Brain microvascular endothelial cell (primary cell): ENCODE results near the gene ALAD.
"Not testable (repeated sequence)": the region's sequence is repeated elsewhere in the genome, so short reads cannot be mapped to it uniquely, and the experiment has no call there.

Source experiments
- DNase-seq: peaks from one replicate; pipeline ENCODE4 v3.0.0-alpha.2; 2020
- H3K27ac ChIP-seq: fragments of 250-450 bp; sonication (Bioruptor Pico); 2 replicates; pipeline ENCODE4 v1.5.1; 2020; ENCODE audit warnings: mild to moderate bottlenecking, moderate library complexity
- H3K27me3 ChIP-seq: fragments of 250-450 bp; sonication (Bioruptor Pico); replicated peaks from 2 replicates; pipeline ENCODE4 v1.5.1; 2020; ENCODE audit warnings: mild to moderate bottlenecking
- H3K36me3 ChIP-seq: fragments of 250-450 bp; sonication (Bioruptor Pico); replicated peaks from 2 replicates; pipeline ENCODE4 v1.5.1; 2020; ENCODE audit warnings: mild to moderate bottlenecking
- H3K4me3 ChIP-seq: 2 replicates; pipeline ENCODE4 v1.5.1; 2011; ENCODE audit warnings: low read depth, mild to moderate bottlenecking, control low read depth, low read length, moderate library complexity
- in situ Hi-C: cut with HindIII; loops from 2 replicates; pipeline ENCODE4 v1.10.0; 2017; ENCODE audit warnings: low sequenced_read_pairs, low pct_ligation_motif_present
- TF ChIP-seq, protein P1 (sequence below): IDR thresholded peaks from 2 replicates; pipeline ENCODE4 v1.5.1; 2011; ENCODE audit warnings: low read depth, mild to moderate bottlenecking, moderate library complexity, low read length, control low read depth, inconsistent platforms; ENCODE audit errors: missing control alignments

The ALAD gene

DNA sequence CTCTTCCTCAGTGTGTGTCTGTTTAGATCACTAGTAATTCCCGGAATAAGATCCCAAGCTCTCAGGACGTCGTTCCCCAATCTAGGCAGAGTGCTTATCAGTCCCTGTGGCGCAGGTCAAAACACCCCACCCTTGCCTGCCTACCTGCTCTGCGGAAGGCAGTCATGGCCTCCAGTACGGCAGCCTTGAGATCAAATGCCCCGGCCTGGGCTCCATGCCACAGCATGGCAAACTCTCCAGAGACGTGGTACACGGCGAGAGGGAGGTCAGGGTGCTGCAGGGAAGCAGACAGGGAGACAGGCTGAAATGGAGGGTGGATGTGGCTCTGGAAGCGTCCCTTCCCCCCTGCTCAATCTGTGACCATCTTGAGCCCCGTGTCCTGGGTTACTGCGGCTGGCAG is 12.3 kb downstream of the ALAD start:
- peaks cover 39% of the 10 kb centered on the region for H3K36me3 ChIP-seq
- in situ Hi-C loops, result no loop called here

GRCh38 chr9:113387560-113388230 is 13.4 kb downstream of the ALAD start:
- no peak overlapping the region for H3K27ac ChIP-seq
- H3K36me3 ChIP-seq, result peaks cover 39% of the 10 kb centered on the region
- no peaks in the 10 kb centered on the region for H3K27me3 ChIP-seq
- no peak for DNase-seq
- H3K4me3 ChIP-seq, result no peak overlapping the region
- TF ChIP-seq, protein P1, sequence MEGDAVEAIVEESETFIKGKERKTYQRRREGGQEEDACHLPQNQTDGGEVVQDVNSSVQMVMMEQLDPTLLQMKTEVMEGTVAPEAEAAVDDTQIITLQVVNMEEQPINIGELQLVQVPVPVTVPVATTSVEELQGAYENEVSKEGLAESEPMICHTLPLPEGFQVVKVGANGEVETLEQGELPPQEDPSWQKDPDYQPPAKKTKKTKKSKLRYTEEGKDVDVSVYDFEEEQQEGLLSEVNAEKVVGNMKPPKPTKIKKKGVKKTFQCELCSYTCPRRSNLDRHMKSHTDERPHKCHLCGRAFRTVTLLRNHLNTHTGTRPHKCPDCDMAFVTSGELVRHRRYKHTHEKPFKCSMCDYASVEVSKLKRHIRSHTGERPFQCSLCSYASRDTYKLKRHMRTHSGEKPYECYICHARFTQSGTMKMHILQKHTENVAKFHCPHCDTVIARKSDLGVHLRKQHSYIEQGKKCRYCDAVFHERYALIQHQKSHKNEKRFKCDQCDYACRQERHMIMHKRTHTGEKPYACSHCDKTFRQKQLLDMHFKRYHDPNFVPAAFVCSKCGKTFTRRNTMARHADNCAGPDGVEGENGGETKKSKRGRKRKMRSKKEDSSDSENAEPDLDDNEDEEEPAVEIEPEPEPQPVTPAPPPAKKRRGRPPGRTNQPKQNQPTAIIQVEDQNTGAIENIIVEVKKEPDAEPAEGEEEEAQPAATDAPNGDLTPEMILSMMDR, result no peak
- in situ Hi-C loops, result no loop called here

More for the DNA sequence above, 12.3 kb downstream of the ALAD start:
- Histone ChIP-seq H3K27ac (no peak overlapping the region), H3K27me3 (no peaks in the 10 kb centered on the region), H3K4me3 (no peak overlapping the region)
- TF ChIP-seq, protein P1, result no peak
- DNase-seq, result no peak

DNA sequence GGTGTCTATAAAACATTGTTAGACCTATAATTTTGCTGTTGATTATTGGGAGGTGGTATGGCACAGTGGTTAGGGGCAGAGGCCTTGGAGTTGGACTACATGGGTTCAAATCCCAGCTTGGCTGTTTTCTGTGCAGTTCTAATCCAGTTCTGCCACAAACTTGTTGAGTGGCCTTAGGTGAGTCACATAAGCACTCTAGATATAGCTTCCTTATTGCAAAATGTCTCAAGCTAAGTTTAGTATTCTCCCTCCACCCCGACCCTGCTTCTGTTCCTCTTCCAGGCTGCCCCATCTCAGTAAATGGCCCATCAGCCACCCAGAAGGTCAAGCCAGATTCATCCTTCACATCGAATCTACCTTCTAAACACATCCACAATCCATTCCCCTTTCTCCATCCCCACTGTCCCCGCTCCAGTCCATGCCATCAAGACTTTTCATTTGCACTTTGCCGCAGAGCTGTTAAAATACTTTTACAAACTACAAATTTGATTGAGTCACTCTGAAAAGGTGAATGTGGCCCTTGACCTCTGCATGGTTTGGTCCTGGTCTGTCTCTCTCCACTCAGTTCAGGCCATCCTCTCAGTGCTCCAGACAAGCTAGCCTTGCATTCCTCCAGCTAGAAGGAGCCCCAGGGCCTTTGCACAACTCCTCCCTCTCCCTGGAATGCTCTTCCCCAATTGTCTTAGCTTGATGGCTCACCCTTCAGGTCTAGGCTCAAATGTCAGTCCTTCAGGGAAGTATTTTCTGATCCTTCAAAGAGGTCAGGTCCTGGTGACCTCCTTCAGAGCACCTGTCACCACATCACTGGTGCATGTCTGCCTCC is 14.3 kb downstream of the ALAD start:
- H3K27me3 ChIP-seq, result no peaks in the 10 kb centered on the region
- in situ Hi-C loops, result no loop called here
- TF ChIP-seq, protein P1, result no peak
- no peak overlapping the region for H3K27ac ChIP-seq
- DNase-seq, result no peak
- peaks cover 39% of the 10 kb centered on the region for H3K36me3 ChIP-seq
- H3K4me3 ChIP-seq, result no peak overlapping the region

DNA sequence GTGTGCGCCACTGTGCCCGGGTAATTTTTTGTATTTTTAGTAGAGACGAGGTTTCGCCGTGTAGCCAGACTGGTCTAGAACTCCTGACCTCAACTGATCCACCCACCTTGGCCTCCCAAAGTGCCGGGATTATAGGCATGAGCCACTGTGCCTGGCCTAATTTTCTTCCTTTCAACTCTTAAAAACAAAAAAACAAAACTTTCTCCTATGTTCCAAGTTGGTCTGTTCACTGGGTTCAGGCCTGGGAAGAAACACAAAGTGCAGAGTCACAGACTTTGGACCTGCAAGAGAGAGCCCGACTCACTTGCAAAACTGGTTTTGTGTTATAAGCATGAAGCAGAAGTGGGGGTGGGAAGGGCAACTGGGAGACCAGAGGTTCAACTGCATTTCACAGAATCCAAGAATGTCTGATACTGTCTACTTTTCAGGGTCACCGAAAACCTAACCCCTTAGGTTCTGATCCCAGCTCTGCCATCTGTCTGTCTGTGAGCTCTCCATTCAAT is 19.1 kb downstream of the ALAD start:
- Histone ChIP-seq H3K36me3 (no peaks in the 10 kb centered on the region), H3K27ac (no peak overlapping the region)
- in situ Hi-C loops, result no loop called here

GRCh38 chr9:113381441-113381840 is 19.6 kb downstream of the ALAD start:
- H3K27ac ChIP-seq, H3K36me3 ChIP-seq, in situ Hi-C loops, H3K27me3 ChIP-seq, DNase-seq, H3K4me3 ChIP-seq: not testable (repeated sequence)

More for the DNA sequence above, 19.1 kb downstream of the ALAD start:
- Histone ChIP-seq H3K4me3 (no peak overlapping the region), H3K27me3 (no peaks in the 10 kb centered on the region)
- TF ChIP-seq, protein P1, result no peak
- no peak for DNase-seq

DNA sequence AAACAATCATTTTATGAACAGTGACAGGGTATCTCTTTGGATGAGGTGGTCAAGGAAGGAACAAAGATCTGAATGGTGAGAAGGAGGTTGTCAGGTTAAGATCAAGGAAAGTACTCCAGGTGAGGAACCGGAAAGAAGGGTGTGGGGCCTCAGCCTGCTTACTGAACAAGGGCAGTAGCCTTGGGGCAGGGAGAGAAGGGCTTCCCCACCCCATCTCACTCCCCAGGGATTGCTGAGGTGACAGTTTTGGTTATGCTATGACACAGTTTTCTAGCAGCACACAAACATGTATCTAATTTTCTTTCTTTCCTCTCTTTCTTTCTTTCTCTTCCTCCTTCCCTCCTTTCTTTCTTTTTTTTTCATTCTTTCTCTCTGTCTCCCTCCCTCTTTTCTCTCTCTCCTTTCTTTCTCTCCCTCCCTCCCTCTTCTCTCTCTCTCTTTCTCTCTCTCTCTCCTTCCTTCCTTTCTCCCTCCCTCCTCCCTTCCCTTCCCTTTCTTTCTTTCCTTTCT is 20.2 kb downstream of the ALAD start:
- in situ Hi-C loops, result no loop called here
- Histone ChIP-seq H3K4me3 (no peak overlapping the region), H3K27me3 (no peaks in the 10 kb centered on the region), H3K36me3 (no peaks in the 10 kb centered on the region), H3K27ac (no peak overlapping the region)
- no peak for DNase-seq
- TF ChIP-seq, protein P1, result no peak

GRCh38 chr9:113379829-113380210 is 21.3 kb downstream of the ALAD start:
- H3K36me3 ChIP-seq, DNase-seq, H3K4me3 ChIP-seq, H3K27me3 ChIP-seq, H3K27ac ChIP-seq, in situ Hi-C loops: not testable (repeated sequence)

- H3K4me3 ChIP-seq, H3K27me3 ChIP-seq, DNase-seq, H3K27ac ChIP-seq, in situ Hi-C loops, H3K36me3 ChIP-seq: not testable (repeated sequence)
Measured at GRCh38 chr9:113379094-113379828, 21.8 kb downstream of the ALAD start.
